ENCODE measurements around the gene MFRP. TPM values are rescaled to one million over a fixed set of nuclear protein-coding genes. Genes with fewer than 3 reads are reported as not detected.

The MFRP gene
- total RNA-seq, 1 donor from 2014 or later = not detected

DNA sequence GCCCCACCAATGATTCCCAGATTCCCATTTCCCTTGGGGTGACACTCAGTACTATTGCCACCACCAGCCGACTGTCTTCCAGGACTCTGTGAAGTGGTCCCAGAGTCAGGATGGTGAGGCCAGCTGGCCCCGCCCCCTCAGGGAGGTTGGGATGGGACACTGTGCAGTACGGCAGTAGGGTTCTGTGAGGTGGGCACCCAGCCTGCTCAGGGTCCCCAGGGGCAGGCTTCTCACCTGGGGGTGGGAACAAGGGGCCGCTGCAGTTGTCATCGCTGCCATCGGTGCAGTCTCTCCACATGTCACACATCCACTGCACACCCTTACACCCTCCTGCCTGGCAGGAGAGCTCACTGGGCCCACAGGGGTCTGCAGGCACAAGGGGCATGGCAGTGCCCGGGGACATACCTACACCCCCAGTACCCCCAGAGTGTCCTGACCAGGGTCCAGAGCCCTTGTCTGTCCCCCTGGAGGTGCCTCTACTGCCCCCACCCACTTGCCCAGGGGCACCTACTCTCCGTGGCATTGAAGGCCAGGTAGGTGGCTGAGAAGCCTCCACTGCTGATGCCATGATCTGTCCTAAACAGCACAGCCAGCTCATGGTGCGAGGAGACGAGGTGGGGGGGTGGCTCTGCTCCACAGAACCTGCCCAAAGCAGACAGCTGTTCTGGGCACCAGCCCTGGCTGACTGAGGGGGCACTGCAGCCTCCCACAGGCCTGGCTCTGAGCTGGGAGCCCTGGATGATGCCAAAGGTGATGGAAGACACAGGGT is 4.0 kb downstream of the MFRP start:
- DNase-seq (no peak), ATAC-seq (ENCODE audit: poor library complexity) (no peak)
- intact Hi-C loops (cut with DNase I) = no loop called here

DNA sequence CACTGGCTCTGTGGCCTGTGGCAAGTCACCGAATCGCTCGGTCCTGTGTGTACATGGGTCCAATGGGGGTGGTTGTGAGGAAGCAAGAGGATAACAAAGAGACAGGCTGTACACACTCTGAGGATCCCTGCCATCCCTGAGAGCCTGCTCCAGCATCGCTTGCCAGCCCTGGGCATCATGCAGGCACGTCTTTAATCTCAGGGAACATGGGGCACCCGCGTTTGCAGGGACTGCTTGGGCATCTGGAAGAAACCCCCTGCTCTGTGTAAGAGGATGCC is 4.5 kb downstream of the MFRP start:
- intact Hi-C loops (cut with DNase I) = no loop called here
- DNase-seq = no peak
- ATAC-seq (ENCODE audit: poor library complexity) = no peak

DNA sequence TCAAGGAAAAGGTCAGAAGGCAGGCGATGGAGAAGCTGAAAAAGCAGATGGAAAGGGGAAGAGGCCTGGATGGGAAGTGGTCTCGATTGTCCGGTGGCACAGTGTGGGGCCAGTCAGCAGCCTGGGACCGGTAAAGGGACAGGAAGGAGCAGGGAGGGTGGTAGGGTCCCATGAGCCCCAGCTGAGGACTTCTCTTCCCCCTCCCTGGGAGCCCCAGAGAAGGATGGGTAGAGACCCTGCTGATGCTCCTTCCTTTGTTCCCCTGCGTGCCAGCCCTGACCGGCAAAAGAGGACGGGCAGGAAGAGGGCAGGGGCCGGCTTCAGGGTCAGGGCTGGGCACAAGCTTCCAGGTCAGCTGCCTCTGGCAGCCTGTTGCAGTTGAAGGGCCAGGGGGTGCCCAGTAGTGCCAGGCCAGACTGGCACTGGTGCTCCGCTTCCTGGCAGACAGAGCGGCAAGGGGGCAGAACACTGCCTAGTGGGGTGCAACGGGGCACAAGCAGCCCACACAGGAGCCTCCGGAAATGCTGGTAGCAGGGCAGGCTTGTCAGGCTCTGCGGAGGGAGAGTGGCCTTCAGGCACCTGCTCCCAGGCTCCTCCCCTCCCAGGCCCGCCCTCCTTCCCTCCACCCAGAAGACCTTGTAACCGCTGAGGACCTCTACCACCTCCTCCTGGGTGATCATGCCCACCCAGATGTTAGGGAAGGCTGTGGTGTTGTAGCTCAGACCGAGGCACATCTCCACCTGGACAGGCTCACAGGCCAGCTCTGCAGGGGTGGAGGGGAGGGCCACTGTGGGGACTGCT is 5.1 kb downstream of the MFRP start:
- no peak for DNase-seq
- intact Hi-C loops (cut with DNase I) = no loop called here

DNA sequence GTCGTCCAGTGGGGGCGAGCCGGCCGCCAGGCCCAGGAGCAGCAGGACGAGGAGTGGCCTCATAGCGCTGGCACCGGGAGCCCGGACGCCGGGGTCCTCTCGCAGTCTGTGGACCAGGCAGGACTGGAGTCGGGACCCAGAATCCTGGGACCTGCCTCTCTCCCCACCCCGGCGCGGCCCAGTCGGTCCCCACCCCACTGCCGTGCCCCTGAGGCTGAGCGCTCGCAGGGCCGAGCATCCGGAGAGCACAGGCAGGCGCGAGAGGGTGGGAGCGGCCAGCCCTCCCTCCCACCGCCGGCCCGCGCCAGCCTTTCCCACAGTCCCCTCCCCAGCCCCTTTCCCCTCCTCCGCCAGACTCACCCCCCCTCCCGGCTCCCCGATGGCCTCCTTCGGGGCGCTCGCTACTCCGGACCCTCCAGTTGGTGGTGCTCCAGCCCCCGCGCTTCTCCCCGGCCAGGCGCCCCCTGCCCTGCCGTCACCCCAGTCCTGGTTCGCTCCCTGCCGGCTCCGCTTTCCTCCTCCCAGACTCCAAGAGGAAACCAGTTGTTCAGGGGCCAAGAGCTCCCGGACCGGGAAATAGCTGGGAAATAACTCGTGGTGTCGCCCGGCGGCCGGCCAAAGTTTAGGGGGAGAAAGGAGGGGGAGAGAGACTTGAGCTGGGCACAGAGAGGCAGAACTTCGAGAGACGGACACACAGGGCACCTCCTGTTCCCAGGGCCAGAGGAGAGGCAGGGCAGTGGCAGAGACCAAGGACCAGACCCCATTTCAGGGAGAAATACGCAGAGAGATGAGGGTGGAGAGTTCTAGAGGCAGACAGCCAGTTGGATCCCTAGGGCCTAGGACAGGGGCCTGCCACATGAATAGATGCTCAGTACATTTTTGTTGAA is 5.9 kb downstream of the MFRP start, which contains the start of gene C1QTNF5:
TSS of gene C1QTNF5 (minus strand) at position 549 of the 887 bp plus-strand sequence. CDS start at position 63, 486 bp downstream.
- peak; percentile 58 for ATAC-seq (ENCODE audit: poor library complexity)
- DNase-seq = peak; percentile 93
- intact Hi-C loops (cut with DNase I) = no loop called here

More for the DNA sequence above, 5.1 kb downstream of the MFRP start:
- no peak for ATAC-seq (ENCODE audit: poor library complexity)

DNA sequence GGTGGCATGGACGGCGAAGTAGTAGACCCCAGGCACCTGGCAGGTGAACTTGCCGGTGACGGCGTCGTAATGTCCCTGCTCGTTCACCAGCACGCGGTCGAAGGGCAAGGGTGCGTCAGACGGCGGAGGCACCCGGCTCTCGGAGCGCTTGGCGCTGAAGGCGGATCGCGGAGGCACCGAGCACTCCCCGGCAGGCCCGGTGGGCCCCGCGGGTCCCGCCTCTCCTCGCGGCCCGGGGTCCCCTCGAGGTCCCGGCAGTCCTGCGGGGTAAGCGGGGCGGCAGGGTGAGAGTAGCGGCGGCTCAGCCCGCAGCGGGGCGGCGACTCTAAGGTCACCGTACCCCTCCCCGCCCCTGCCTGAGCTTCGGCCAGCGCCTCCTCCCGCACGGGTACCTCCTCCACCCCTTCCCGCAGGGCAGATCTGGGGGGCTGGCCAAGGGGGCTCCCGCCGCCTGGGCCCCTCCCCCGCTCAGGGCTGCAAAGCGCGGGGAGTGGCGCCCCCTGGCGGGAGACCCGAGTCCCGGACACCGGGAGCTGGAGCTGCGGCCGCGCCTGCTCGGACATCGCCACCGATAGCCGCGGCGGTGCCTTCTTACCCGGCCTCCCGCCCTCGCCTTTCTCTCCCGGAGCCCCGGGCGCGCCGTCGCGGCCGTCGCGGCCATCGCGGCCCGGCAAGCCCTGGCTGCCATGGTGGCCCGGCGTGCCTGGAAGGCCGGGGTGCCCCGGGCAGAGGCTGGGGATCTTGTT is 6.7 kb downstream of the MFRP start:
- intact Hi-C loops (cut with DNase I) = loop anchor here (5.0 kb wide), 1 partner anchor 38 kb away; no protein-coding TSS in a partner anchor
- DNase-seq = peak; percentile 86
- ATAC-seq (ENCODE audit: poor library complexity) = peak; percentile 81

DNA sequence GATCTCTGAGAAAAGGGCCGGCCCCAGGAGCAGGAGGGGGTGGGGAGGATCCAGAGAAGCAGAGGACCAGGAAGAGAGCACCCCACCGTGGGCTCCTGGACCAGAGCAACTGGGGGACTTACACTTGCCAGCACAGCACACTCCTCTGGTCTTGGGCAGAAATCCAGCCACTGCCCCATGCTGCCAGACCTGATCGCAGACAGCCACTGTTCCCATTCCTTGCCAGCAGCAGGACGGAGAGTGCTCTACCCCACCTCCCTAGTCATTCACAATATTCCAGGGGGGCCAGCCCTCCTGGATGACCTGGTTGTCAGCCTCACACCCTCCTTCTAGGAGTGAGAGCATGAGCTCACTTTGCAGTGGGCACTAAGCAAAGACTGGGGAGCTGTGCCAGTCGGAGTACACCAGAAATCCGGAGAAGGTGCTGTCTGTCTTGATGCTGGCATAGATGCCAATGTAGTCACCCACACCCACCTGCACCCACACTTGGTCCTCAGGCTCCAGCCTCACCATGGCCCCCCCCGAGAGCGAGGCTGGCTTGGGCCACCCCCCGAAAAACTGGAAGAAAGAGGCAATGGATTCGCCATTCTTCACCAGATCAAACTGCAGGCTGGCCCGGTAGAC is 7.4 kb downstream of the MFRP start:
- no peak for DNase-seq
- ATAC-seq (ENCODE audit: poor library complexity) = peak; percentile 1
- intact Hi-C loops (cut with DNase I) = loop anchor here (5.0 kb wide), 1 partner anchor 38 kb away; no protein-coding TSS in a partner anchor

DNA sequence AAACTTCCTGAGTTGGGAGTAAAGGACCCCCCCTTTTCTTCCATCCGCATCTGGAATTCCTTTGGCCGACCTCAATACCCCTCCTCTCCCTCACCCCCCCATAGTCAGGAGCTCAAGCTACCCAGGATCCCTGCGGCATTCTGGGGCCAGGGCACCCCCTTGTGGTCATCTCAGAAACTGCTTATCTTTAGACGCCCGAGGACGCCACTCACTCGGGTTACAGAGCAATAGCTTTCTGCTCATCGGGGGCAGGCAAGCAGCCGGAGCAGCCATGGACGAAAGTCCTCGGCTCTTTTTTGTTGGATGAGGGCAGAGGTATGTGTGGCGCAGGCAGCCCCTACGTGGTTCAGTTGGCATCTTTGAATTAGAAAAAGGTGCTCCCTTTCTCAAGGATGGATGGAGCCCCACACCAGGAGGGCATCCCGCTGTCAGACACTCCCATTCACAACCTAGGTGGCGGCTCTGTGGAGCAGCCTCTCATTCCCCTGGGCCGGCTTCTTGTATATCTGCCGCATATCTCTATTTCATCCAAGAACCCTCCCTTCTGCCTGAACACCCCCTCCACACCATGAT is 8.1 kb downstream of the MFRP start:
- intact Hi-C loops (cut with DNase I) = loop anchor here (5.0 kb wide), 1 partner anchor 39 kb away; no protein-coding TSS in a partner anchor
- ATAC-seq (ENCODE audit: poor library complexity) (peak; percentile 15), DNase-seq (no peak)

DNA sequence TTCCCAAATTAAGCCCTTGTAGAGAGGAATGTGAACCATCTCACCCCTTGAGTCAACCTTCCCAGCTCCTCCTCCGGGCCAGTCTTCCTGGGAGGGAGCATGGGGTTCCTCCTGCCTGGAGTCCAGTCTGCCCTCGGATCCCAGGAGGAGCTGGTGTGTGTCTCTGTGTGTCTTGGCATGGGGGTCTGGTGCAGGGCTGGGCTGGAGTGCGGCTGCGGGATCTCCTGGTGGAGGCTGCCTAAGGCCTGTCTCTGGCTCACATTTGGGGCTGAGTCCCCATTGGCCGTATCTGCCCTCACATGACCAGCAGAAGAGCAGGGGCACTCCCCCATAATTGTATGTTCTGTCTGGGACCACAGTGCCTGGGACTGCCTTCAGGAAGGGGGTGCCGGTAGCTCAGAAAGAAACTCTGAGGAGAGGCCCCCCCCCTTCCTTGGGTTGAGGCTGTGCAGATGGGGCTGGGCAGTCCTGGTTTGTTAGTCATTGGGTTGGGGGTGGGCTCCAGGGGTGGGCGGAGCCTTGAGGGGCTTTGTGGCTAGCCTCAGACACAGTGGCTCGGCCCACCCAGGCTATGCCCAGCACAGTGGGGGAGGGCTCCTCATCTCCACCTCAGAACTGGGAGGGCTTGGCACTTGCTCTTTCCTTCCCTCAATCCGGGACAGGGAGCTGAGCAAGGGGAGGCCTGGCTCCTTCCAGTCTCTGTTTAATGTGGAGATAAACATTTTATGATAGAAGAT is 8.8 kb downstream of the MFRP start:
- intact Hi-C loops (cut with DNase I) = loop anchor here (5.0 kb wide), 1 partner anchor 40 kb away; no protein-coding TSS in a partner anchor
- DNase-seq (no peak), ATAC-seq (ENCODE audit: poor library complexity) (no peak)

DNA sequence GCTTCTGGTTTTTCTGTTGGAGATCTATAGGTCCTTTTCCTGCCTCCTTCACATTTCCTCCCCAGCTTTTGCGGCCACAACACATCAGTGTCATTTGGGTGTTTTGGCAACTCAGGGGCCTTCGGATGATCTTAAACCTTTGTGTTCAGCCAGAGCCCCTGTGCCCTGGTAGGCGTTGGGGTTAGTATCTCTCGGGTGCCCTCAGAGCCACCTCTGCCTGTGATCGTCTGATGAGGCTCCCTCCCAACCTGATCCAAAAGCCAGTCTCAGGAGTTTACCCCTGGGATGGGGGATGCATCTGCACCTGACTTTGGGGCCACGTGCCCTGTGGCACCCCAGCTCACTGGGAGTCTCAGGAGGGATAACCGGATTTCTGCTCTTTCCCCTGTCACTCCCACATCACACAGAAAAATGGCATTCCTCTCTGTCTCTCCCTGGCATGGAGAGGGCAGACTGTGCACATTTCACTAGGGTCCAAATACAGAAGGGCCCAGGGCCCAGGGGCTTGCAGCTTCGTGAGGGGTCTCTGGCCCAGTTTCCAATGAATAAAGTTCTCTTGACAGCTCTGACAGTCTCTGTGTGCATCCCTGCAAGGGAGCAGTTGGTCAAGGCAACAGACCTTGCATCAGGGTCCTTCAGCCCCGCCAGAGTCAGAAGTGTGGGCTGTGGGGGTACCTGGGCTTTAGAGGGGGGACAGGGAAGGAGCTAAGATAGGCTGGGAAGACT is 9.6 kb downstream of the MFRP start:
- intact Hi-C loops (cut with DNase I) = loop anchor here (5.0 kb wide), 1 partner anchor 40 kb away; no protein-coding TSS in a partner anchor
- DNase-seq = no peak
- ATAC-seq (ENCODE audit: poor library complexity) = no peak

DNA sequence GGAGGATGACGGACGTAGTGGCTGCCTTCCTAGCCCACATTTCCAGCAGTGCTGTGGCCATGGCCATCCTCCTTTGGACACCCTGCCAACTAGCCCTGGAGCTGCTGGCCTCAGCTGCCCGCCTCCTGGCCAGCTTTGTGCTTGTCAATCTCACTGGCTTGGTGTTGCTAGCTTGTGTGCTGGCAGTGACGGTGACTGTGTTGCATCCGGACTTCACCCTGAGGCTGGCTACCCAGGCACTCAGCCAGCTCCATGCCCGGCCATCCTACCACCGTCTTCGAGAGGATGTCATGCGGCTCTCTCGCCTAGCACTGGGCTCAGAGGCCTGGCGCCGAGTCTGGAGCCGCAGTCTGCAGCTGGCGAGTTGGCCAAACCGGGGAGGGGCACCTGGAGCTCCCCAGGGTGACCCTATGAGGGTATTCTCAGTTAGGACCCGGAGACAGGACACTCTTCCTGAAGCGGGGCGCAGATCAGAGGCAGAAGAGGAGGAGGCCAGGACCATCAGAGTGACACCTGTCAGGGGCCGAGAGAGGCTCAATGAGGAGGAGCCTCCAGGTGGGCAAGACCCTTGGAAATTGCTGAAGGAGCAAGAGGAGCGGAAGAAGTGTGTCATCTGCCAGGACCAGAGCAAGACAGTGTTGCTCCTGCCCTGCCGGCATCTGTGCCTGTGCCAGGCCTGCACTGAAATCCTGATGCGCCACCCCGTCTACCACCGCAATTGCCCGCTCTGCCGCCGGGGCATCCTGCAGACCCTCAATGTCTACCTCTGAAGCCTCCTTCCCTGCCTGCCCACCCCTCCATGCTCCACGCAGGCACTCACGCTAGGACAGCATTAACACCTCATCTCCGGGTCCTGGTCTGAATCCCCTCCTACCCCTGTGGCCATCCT is 10.6 kb downstream of the MFRP start:
- ATAC-seq (ENCODE audit: poor library complexity) (no peak), DNase-seq (no peak)
- intact Hi-C loops (cut with DNase I) = loop anchor here (5.0 kb wide), 1 partner anchor 41 kb away; no protein-coding TSS in a partner anchor

DNA sequence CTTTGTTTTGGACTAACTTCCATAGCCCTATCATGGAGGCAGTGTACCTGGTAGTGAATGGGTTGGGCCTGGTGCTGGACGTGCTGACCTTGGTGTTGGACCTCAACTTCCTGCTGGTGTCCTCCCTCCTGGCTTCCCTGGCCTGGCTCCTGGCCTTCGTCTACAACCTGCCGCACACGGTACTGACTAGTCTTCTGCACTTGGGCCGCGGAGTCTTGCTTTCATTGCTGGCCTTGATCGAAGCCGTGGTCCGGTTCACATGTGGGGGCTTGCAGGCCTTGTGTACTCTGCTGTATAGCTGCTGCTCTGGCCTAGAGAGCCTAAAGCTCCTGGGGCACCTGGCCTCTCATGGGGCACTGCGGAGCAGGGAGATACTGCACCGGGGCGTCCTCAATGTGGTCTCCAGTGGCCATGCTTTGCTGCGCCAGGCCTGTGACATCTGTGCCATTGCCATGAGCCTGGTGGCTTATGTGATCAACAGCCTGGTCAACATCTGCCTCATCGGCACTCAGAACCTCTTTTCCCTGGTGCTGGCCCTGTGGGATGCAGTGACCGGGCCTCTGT is 11.3 kb downstream of the MFRP start:
- DNase-seq (no peak), ATAC-seq (ENCODE audit: poor library complexity) (no peak)
- intact Hi-C loops (cut with DNase I) = loop anchor here (5.0 kb wide), 1 partner anchor 42 kb away; no protein-coding TSS in a partner anchor

DNA sequence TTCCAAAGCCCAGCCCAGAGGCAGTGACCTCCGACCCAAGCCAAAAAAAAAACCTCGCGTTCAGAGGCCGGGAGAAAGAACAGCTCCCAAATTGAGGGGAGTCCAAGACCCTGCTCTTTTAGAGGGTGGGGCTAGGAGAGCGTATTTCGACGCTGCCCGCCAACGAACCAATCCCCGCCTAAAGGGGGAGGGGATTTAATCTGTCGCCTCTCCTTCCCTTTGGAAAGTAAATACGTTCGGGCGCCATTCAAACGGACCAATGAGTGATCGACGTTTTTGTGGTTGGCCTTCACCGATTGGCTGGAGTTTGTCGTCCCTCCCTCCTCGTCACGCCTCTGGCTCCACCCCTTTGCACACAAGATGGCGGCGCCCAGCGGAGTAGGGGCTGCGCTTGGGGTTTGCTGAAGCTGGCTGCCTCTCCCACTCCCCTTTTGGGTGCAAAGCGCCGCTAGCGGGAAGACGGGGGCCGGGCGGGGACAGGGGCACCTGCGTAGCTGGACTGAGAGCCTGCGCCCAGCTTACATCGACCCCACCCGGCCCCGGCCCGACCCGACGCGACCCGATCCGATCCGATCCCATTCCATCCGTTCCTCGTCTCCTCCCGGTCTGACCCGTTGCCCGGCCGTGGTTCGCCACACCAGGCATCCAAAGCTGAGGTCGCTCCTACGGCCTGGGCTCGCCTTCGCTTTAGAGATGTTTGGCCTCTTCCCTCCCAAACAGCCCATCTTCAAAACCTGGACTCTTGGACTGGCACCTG is 12.2 kb downstream of the MFRP start, which contains the start of gene RNF26:
TSS of gene RNF26 (plus strand) at position 354 of the 757 bp plus-strand sequence. CDS start 596 bp downstream, outside the sequence.
- peak; percentile 94 for DNase-seq
- ATAC-seq (ENCODE audit: poor library complexity) = peak; percentile 95
- intact Hi-C loops (cut with DNase I) = no loop called here

DNA sequence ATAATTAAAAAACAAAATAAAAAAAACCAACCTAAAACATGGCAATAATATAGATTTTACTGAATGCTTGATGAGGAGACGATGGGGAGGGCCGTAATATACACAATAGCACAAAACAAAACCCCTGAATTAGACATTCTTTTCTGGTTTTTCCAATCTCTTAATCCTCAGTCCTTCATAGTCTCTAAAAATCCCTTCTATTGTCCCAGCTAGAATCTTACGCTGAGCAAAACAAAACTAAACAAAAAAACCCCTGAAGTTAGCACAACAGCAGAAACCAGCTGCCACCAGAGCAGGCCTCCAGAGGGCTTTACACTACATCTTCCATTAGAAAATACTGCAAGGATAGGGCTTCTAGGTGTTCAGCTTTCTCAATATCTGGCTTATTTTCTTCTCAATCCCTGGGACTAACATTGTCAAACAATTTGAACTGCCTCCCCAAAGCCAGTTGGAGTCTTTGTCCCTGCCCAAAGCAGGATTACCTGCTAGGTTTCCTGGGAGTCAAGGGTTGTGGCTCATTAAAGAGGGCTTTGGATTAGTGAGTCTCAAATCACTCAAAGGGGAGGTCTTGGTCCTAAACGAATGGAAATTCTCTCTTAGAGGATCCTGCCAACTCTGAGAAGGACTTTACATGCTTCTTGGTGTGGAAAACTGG is 14.3 kb downstream of the MFRP start:
- intact Hi-C loops (cut with DNase I) = no loop called here
- ATAC-seq (ENCODE audit: poor library complexity) (no peak), DNase-seq (no peak)

Measured in Right ventricle myocardium superior (tissue), 1 donor.